Measurements from ENCODE around the gene ARMC12. TPM values are rescaled to one million over a fixed set of nuclear protein-coding genes. Genes with fewer than 3 reads are reported as not detected.

Gene ARMC12
- total and polyA plus RNA-seq, 2 of the 13 experiments (the other 11 are each of a cell fraction or from before 2014, with no cell fraction given): 1.3 TPM; not detected in 1

DNA sequence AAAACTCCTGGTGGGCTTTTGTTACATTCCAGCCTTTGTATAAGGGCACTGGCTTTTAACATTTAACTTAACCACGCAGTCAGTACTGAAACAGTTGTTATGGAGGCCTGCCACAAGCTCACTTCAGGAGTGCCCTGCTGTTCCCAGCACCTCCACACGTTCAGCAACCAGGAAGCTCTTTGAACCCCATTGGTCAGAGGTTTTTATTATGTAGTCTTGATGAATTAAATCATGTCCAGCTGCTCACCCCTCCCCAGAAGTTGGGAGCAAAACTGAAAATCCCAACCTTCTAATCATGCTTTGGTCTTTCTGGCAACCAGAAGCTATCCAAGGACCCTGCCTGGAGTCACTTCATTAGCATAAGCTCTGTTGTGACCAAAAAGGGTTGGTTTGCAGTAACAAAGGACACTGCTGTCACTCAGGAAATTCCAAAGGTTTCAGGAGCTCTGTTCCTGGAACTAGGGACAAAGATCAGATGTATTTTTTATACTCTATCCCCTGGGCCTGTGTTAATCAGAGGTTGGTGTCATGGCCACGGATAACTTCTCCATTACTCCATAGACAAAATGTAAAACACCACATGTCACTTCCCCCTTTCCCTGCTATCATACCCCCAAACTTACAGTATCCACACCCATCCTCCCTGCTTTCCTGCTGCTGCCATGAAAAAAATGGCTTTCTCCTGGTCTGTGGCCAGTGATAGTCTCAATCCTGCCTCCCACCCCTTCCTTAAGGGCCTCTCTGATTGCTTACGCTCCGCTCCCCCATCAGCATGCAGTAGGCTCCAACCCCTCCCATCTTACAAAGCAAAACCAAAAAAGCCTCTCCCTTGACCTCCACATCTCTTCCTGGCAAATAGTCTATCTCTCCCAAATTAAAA lies 3.1 kb downstream of the ARMC12 start (continued):
- TF ChIP-seq, protein P1, sequence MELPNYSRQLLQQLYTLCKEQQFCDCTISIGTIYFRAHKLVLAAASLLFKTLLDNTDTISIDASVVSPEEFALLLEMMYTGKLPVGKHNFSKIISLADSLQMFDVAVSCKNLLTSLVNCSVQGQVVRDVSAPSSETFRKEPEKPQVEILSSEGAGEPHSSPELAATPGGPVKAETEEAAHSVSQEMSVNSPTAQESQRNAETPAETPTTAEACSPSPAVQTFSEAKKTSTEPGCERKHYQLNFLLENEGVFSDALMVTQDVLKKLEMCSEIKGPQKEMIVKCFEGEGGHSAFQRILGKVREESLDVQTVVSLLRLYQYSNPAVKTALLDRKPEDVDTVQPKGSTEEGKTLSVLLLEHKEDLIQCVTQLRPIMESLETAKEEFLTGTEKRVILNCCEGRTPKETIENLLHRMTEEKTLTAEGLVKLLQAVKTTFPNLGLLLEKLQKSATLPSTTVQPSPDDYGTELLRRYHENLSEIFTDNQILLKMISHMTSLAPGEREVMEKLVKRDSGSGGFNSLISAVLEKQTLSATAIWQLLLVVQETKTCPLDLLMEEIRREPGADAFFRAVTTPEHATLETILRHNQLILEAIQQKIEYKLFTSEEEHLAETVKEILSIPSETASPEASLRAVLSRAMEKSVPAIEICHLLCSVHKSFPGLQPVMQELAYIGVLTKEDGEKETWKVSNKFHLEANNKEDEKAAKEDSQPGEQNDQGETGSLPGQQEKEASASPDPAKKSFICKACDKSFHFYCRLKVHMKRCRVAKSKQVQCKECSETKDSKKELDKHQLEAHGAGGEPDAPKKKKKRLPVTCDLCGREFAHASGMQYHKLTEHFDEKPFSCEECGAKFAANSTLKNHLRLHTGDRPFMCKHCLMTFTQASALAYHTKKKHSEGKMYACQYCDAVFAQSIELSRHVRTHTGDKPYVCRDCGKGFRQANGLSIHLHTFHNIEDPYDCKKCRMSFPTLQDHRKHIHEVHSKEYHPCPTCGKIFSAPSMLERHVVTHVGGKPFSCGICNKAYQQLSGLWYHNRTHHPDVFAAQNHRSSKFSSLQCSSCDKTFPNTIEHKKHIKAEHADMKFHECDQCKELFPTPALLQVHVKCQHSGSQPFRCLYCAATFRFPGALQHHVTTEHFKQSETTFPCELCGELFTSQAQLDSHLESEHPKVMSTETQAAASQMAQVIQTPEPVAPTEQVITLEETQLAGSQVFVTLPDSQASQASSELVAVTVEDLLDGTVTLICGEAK (IDR thresholded peaks at IDR 0.05): no peak
- TF ChIP-seq, protein P1 (CRISPR knock-in tag; IDR thresholded peaks at IDR 0.05): no peak
- peak; percentile 86; the same call in 1 of the 2 replicates for TF ChIP-seq ZNF264 (CRISPR knock-in tag; IDR thresholded peaks at IDR 0.05)
- 0 out of 2 replicates have a peak, but pooled peaks have one; percentile 46 for TF ChIP-seq ELF1 (CRISPR knock-in tag; IDR thresholded peaks at IDR 0.05)
- no peak for TF ChIP-seq SOX6 (IDR thresholded peaks at IDR 0.05)
- TF ChIP-seq SOX6 (CRISPR knock-in tag; IDR thresholded peaks at IDR 0.05): peak; percentile 93
- no peak for TF ChIP-seq ATF7-NPFF (CRISPR knock-in tag; IDR thresholded peaks at IDR 0.05; ENCODE audit: low read depth)
- TF ChIP-seq ZNF713 (CRISPR knock-in tag; IDR thresholded peaks at IDR 0.05): no peak
- TF ChIP-seq, protein P2, sequence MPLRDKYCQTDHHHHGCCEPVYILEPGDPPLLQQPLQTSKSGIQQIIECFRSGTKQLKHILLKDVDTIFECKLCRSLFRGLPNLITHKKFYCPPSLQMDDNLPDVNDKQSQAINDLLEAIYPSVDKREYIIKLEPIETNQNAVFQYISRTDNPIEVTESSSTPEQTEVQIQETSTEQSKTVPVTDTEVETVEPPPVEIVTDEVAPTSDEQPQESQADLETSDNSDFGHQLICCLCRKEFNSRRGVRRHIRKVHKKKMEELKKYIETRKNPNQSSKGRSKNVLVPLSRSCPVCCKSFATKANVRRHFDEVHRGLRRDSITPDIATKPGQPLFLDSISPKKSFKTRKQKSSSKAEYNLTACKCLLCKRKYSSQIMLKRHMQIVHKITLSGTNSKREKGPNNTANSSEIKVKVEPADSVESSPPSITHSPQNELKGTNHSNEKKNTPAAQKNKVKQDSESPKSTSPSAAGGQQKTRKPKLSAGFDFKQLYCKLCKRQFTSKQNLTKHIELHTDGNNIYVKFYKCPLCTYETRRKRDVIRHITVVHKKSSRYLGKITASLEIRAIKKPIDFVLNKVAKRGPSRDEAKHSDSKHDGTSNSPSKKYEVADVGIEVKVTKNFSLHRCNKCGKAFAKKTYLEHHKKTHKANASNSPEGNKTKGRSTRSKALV (CRISPR knock-in tag; IDR thresholded peaks at IDR 0.05): no peak; the same call in 1 of the 2 replicates
- TF ChIP-seq MEF2D (CRISPR knock-in tag; IDR thresholded peaks at IDR 0.05): 0 out of 2 replicates have a peak, but pooled peaks have one; percentile 25
- TF ChIP-seq, protein P3, sequence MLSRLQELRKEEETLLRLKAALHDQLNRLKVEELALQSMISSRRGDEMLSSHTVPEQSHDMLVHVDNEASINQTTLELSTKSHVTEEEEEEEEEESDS (CRISPR knock-in tag; IDR thresholded peaks at IDR 0.05; ENCODE audit: borderline replicate concordance): 0 out of 2 replicates have a peak, but pooled peaks have one; percentile 32
- TF ChIP-seq, protein P4, sequence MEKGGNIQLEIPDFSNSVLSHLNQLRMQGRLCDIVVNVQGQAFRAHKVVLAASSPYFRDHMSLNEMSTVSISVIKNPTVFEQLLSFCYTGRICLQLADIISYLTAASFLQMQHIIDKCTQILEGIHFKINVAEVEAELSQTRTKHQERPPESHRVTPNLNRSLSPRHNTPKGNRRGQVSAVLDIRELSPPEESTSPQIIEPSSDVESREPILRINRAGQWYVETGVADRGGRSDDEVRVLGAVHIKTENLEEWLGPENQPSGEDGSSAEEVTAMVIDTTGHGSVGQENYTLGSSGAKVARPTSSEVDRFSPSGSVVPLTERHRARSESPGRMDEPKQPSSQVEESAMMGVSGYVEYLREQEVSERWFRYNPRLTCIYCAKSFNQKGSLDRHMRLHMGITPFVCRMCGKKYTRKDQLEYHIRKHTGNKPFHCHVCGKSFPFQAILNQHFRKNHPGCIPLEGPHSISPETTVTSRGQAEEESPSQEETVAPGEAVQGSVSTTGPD (CRISPR knock-in tag; IDR thresholded peaks at IDR 0.05): peak; percentile 60; the same call in 1 of the 2 replicates
- no peak for TF ChIP-seq SKI (IDR thresholded peaks at IDR 0.05; ENCODE audit: partially characterized antibody)
- no peak for TF ChIP-seq MED8 (CRISPR knock-in tag; IDR thresholded peaks at IDR 0.05; ENCODE audit: insufficient replicate concordance)
- TF ChIP-seq CEBPG (CRISPR knock-in tag; IDR thresholded peaks at IDR 0.05): 0 out of 2 replicates have a peak, but pooled peaks have one; percentile 12
- TF ChIP-seq ZNF556 (CRISPR knock-in tag; IDR thresholded peaks at IDR 0.05; ENCODE audit: borderline replicate concordance): no peak

Data from HepG2 (cell line).